HG03095 (cell line): Measurements from ENCODE around the gene FNDC7.
"Not testable (repeated sequence)": the region's sequence is repeated elsewhere in the genome, so short reads cannot be mapped to it uniquely, and the experiment has no call there.

ENCODE experiments used
- ATAC-seq: cut with Tn5 transposase; IDR thresholded peaks from one replicate; pipeline ENCODE4 v1.9.1; 2021; ENCODE audit warnings: moderate library complexity; ENCODE audit not compliant: unreplicated experiment

Gene FNDC7

GRCh38 chr1:108695535-108695934 is 17.2 kb upstream of the FNDC7 start:
- ATAC-seq = no peak

- no peak for ATAC-seq
These were observed 13.1 kb upstream of the FNDC7 start for GRCh38 chr1:108699375-108700332.

GRCh38 chr1:108701176-108701849 is 11.4 kb upstream of the FNDC7 start:
- no peak for ATAC-seq

- ATAC-seq = not testable (repeated sequence)
These were observed 10.6 kb upstream of the FNDC7 start for GRCh38 chr1:108702109-108702508.

- no peak for ATAC-seq
These were observed 8.8 kb upstream of the FNDC7 start for GRCh38 chr1:108703939-108704338.

GRCh38 chr1:108704496-108704895 is 8.2 kb upstream of the FNDC7 start:
- no peak for ATAC-seq

- no peak for ATAC-seq
These were observed 6.1 kb upstream of the FNDC7 start for GRCh38 chr1:108706643-108707042.

- ATAC-seq = no peak
These were observed 3.7 kb upstream of the FNDC7 start for GRCh38 chr1:108708691-108709660.

GRCh38 chr1:108715932-108716331 is 3.2 kb downstream of the FNDC7 start:
- no peak for ATAC-seq

GRCh38 chr1:108716437-108717230 is 3.9 kb downstream of the FNDC7 start:
- no peak for ATAC-seq

- no peak for ATAC-seq
These were observed 5.1 kb downstream of the FNDC7 start for GRCh38 chr1:108717774-108718316.

GRCh38 chr1:108718927-108719655 is 6.4 kb downstream of the FNDC7 start:
- no peak for ATAC-seq

GRCh38 chr1:108719656-108720435 is 7.1 kb downstream of the FNDC7 start:
- no peak for ATAC-seq

GRCh38 chr1:108722292-108722691 is 9.6 kb downstream of the FNDC7 start:
- no peak for ATAC-seq

GRCh38 chr1:108725906-108726305 is 13.2 kb downstream of the FNDC7 start:
- ATAC-seq = no peak

GRCh38 chr1:108728327-108728923 is 15.7 kb downstream of the FNDC7 start:
- no peak for ATAC-seq

- no peak for ATAC-seq
These were observed 16.8 kb downstream of the FNDC7 start for GRCh38 chr1:108729481-108729880.

GRCh38 chr1:108732398-108732797 is 19.7 kb downstream of the FNDC7 start:
- ATAC-seq = no peak
